Thoracic aorta (tissue), 2 donors: ENCODE measurements around the gene HJURP. TPM values are rescaled to one million over a fixed set of nuclear protein-coding genes. Genes with fewer than 3 reads are reported as not detected.

Source experiments
- ATAC-seq: fragments of 150-250 bp; one replicate; pipeline ENCODE4 v1.8.0; 2017; ENCODE audit warnings: low read depth; ENCODE audit not compliant: insufficient number of reproducible peaks, low FRiP score
- DNase-seq: peaks from one replicate; pipeline ENCODE4 v3.0.0-alpha.2; 2020; ENCODE audit warnings: low spot score
- H3K27ac ChIP-seq, 2 donors: fragments of 200-600 bp; sonication (generic); 1 replicate in 1 of 2; 2 replicates in 1 of 2; pipeline ENCODE4 v1.5.1; 2016; ENCODE audit warnings: mild to moderate bottlenecking in 2 of 2, moderate library complexity in 2 of 2
- H3K27me3 ChIP-seq: fragments of 200-600 bp; sonication (generic); replicated peaks from 2 replicates; pipeline ENCODE4 v1.6.0; 2016; ENCODE audit warnings: mild to moderate bottlenecking; ENCODE audit not compliant: insufficient read depth
- H3K36me3 ChIP-seq: fragments of 200-600 bp; sonication (generic); one replicate; pipeline ENCODE4 v1.5.1; 2016
- H3K4me1 ChIP-seq, 2 donors: fragments of 200-600 bp; sonication (generic); 1 replicate in 1 of 2; 2 replicates in 1 of 2; pipeline versions ENCODE4 v1.5.1 to v1.6.0; 2016; ENCODE audit warnings: low read depth in 2 of 2, mild to moderate bottlenecking in 1 of 2; ENCODE audit not compliant: control insufficient read depth in 1 of 2
- H3K4me3 ChIP-seq: fragments of 200-600 bp; sonication (generic); 2 replicates; pipeline ENCODE4 v1.5.1; 2016; ENCODE audit warnings: mild to moderate bottlenecking
- H3K9me3 ChIP-seq: fragments of 200-600 bp; sonication (generic); 2 replicates; pipeline ENCODE4 v1.5.1; 2016
- CTCF ChIP-seq: fragments of 200-600 bp; sonication (generic); IDR thresholded peaks from one replicate; pipeline ENCODE4 v1.5.1; 2019; ENCODE audit warnings: antibody characterized with exemption
- total RNA-seq, 2 donors: library from RNA; depleted of rRNA; stranded (reverse); fragments of >200 nt; gene quantifications; one replicate each; pipeline versions ENCODE4 v1.1.0 to v1.2.3, GENCODE V29; 2016

The HJURP gene
- total RNA-seq, 2 donors from 2014 or later = 0.95 to 1.6 TPM

- Histone ChIP-seq H3K4me3 (no peak overlapping the region), H3K36me3 (no peaks in the 10 kb centered on the region), H3K4me1 (no peaks in the 10 kb centered on the region), H3K9me3 (no peaks in the 10 kb centered on the region), H3K27ac (no peak overlapping the region), H3K27me3 (no peaks in the 10 kb centered on the region)
- TF ChIP-seq CTCF = no peak
- ATAC-seq = no peak
- DNase-seq = no peak
These were observed 34.2 kb downstream of the HJURP start for GRCh38 chr2:233819884-233820773.

GRCh38 chr2:233818639-233819621 is 35.4 kb downstream of the HJURP start:
- no peaks in the 10 kb centered on the region for H3K27me3 ChIP-seq
- no peak overlapping the region for H3K4me3 ChIP-seq
- no peak for TF ChIP-seq CTCF
- no peaks in the 10 kb centered on the region for H3K36me3 ChIP-seq
- no peak overlapping the region for H3K27ac ChIP-seq
- no peaks in the 10 kb centered on the region for H3K9me3 ChIP-seq
- no peak for DNase-seq
- no peaks in the 10 kb centered on the region for H3K4me1 ChIP-seq
- ATAC-seq = no peak

- Histone ChIP-seq H3K4me1 (no peaks in the 10 kb centered on the region), H3K9me3 (no peaks in the 10 kb centered on the region), H3K4me3 (no peak overlapping the region), H3K27ac (no peak overlapping the region), H3K36me3 (no peaks in the 10 kb centered on the region), H3K27me3 (no peaks in the 10 kb centered on the region)
- ATAC-seq (no peak), DNase-seq (no peak)
- TF ChIP-seq CTCF = no peak
These were observed 36.2 kb downstream of the HJURP start for GRCh38 chr2:233817995-233818638.

GRCh38 chr2:233817361-233817911 is 36.9 kb downstream of the HJURP start:
- H3K36me3 ChIP-seq = no peaks in the 10 kb centered on the region
- no peak for TF ChIP-seq CTCF
- H3K9me3 ChIP-seq = no peaks in the 10 kb centered on the region
- no peak for ATAC-seq
- no peak for DNase-seq
- no peaks in the 10 kb centered on the region for H3K4me1 ChIP-seq
- H3K27ac ChIP-seq = no peak overlapping the region
- no peaks in the 10 kb centered on the region for H3K27me3 ChIP-seq
- no peak overlapping the region for H3K4me3 ChIP-seq
